WTC11 (cell line): Measurements from ENCODE around the gene ZNF654. TPM values are rescaled to one million over a fixed set of nuclear protein-coding genes. Genes with fewer than 3 reads are reported as not detected.

Experiments used
- ATAC-seq: fragments of 200-7000 bp; cut with Tn5 transposase; 2 replicates; pipeline ENCODE4 v1.10.0; 2021; ENCODE audit warnings: mild to moderate bottlenecking, moderate library complexity
- CTCF ChIA-PET: fragments of 300-600 bp; sonication (Branson Sonifier 250); formaldehyde crosslinking; loops from one replicate; lab custom pipeline; 2021; ENCODE audit warnings: antibody characterized with exemption; lab: Charles Lee
- POLR2A ChIA-PET: fragments of 350-600 bp; sonication (Branson Sonifier 250); formaldehyde crosslinking; loops from one replicate; lab custom pipeline; 2021; ENCODE audit warnings: antibody characterized with exemption; lab: Charles Lee
- DNase-seq: peaks from one replicate; pipeline ENCODE4 v3.0.0; 2021; ENCODE audit warnings: low spot score
- H3K27ac Mint-ChIP-seq: 2 replicates; pipeline ENCODE4 v1.8.0; 2021; ENCODE audit warnings: mixed read lengths
- H3K27me3 Mint-ChIP-seq: 2 replicates; pipeline ENCODE4 v1.8.0; 2021; ENCODE audit warnings: low read depth, mild to moderate bottlenecking, moderate library complexity, mixed read lengths
- H3K36me3 Mint-ChIP-seq: 2 replicates; pipeline ENCODE4 v1.8.0; 2021; ENCODE audit warnings: mixed read lengths
- H3K4me1 Mint-ChIP-seq: 2 replicates; pipeline ENCODE4 v1.8.0; 2022; ENCODE audit warnings: mixed read lengths
- H3K4me3 Mint-ChIP-seq: 2 replicates; pipeline ENCODE4 v1.8.0; 2021; ENCODE audit warnings: mild to moderate bottlenecking, moderate library complexity, mixed read lengths
- H3K9me3 Mint-ChIP-seq: 2 replicates; pipeline ENCODE4 v1.8.0; 2021; ENCODE audit warnings: mixed read lengths
- ETV6 ChIP-seq: sonication (generic); formaldehyde crosslinking; IDR thresholded peaks from 2 replicates; pipeline ENCODE4 v1.8.1; 2022; ENCODE audit warnings: mild to moderate bottlenecking, missing genetic modification reagents
- FOXK1 ChIP-seq: sonication (generic); formaldehyde crosslinking; IDR thresholded peaks from 2 replicates; pipeline ENCODE4 v1.8.0; 2022; ENCODE audit warnings: mild to moderate bottlenecking, moderate library complexity, missing genetic modification reagents
- MXD4 ChIP-seq: fragments of 250-450 bp; sonication (Bioruptor Pico); IDR thresholded peaks from 2 replicates; pipeline ENCODE4 v1.8.0; 2021; ENCODE audit warnings: mild to moderate bottlenecking, moderate library complexity, borderline replicate concordance
- NR3C1 ChIP-seq: sonication (generic); formaldehyde crosslinking; conservative IDR thresholded peaks from 2 replicates; pipeline ENCODE4 v1.8.1; 2023; ENCODE audit warnings: low read depth, mild to moderate bottlenecking, missing genetic modification reagents
- PRRX2 ChIP-seq: fragments of 250-450 bp; sonication (Bioruptor Pico); IDR thresholded peaks from 2 replicates; pipeline ENCODE4 v1.8.0; 2021; ENCODE audit warnings: mild to moderate bottlenecking
- RORB ChIP-seq: fragments of 250-450 bp; sonication (Bioruptor Pico); IDR thresholded peaks from 2 replicates; pipeline ENCODE4 v1.9.0; 2021; ENCODE audit warnings: mild to moderate bottlenecking
- TP53 ChIP-seq: sonication (generic); formaldehyde crosslinking; IDR thresholded peaks from 2 replicates; pipeline ENCODE4 v1.8.1; 2023; ENCODE audit warnings: mild to moderate bottlenecking, missing genetic modification reagents
- ZNF121 ChIP-seq: sonication (generic); formaldehyde crosslinking; IDR thresholded peaks from 2 replicates; pipeline ENCODE4 v1.8.0; 2023; ENCODE audit warnings: missing genetic modification reagents
- ZNF263 ChIP-seq: sonication (generic); formaldehyde crosslinking; IDR thresholded peaks from 2 replicates; pipeline ENCODE4 v1.8.1; 2022; ENCODE audit warnings: low read depth, mild to moderate bottlenecking, moderate library complexity, missing genetic modification reagents
- ZNF396 ChIP-seq: fragments of 250-450 bp; sonication (Bioruptor Pico); IDR thresholded peaks from 2 replicates; pipeline ENCODE4 v1.8.0; 2021; ENCODE audit warnings: mild to moderate bottlenecking, moderate library complexity, borderline replicate concordance
- ZNF416 ChIP-seq: fragments of 250-450 bp; sonication (Bioruptor Pico); IDR thresholded peaks from 2 replicates; pipeline ENCODE4 v1.9.0; 2021; ENCODE audit warnings: mild to moderate bottlenecking, inconsistent platforms
- ZNF671 ChIP-seq: fragments of 250-450 bp; sonication (Bioruptor Pico); IDR thresholded peaks from 2 replicates; pipeline ENCODE4 v1.8.0; 2021; ENCODE audit warnings: mild to moderate bottlenecking
- total RNA-seq: library from RNA; stranded (reverse); gene quantifications from 3 replicates; pipeline ENCODE4 v1.2.3, GENCODE V29; 2021
- TF ChIP-seq, protein P1 (sequence below): fragments of 250-450 bp; sonication (Bioruptor Pico); IDR thresholded peaks from 2 replicates; pipeline ENCODE4 v1.9.0; 2021; ENCODE audit warnings: moderate library complexity, mild to moderate bottlenecking, inconsistent platforms, borderline replicate concordance
- TF ChIP-seq, protein P2 (sequence below): sonication (generic); formaldehyde crosslinking; IDR thresholded peaks from 2 replicates; pipeline ENCODE4 v1.8.0; 2022; ENCODE audit warnings: mild to moderate bottlenecking, missing genetic modification reagents
- TF ChIP-seq, protein P3 (sequence below): fragments of 200-600 bp; IDR thresholded peaks from 2 replicates; pipeline ENCODE4 v1.8.0; 2022; ENCODE audit warnings: antibody characterized with exemption
- TF ChIP-seq, protein P4 (sequence below): sonication (generic); formaldehyde crosslinking; IDR thresholded peaks from 2 replicates; pipeline ENCODE4 v1.8.1; 2023; ENCODE audit warnings: mild to moderate bottlenecking, missing genetic modification reagents, moderate library complexity
- TF ChIP-seq, protein P5 (sequence below): sonication (generic); formaldehyde crosslinking; IDR thresholded peaks from 2 replicates; pipeline ENCODE4 v1.8.1; 2022; ENCODE audit warnings: mild to moderate bottlenecking, missing genetic modification reagents, moderate library complexity, borderline replicate concordance
- TF ChIP-seq, protein P6 (sequence below): fragments of 250-450 bp; sonication (Bioruptor Pico); IDR thresholded peaks from 2 replicates; pipeline ENCODE4 v1.9.0; 2021; ENCODE audit warnings: mild to moderate bottlenecking, borderline replicate concordance
- TF ChIP-seq, protein P7 (sequence below): sonication (generic); formaldehyde crosslinking; IDR thresholded peaks from 2 replicates; pipeline ENCODE4 v1.8.1; 2022; ENCODE audit warnings: mild to moderate bottlenecking, moderate library complexity, missing genetic modification reagents

The ZNF654 gene
- total RNA-seq, 1 experiment from 2014 or later = 7.0 TPM

DNA sequence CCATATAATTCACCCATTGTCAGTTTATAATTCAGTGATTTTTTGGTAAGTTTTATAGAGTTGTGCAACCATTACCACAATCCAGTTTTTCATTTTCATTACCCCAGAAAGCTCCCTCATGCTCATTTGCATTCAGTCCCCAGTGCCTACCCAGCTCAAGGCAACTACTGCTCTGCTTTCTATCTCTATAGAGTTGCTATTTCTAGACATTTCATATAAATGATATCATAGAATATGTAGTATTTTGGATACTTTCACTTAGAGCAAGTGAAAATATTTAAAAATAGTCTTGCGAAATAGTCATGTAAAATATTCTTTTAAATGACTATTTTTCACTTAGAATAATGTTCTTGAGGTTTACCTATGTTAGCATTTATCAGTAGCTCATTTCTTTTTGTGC is 42.1 kb downstream of the ZNF654 start:
- no peaks in the 10 kb centered on the region for H3K4me1 Mint-ChIP-seq
- peaks cover 20% of the 10 kb centered on the region for H3K9me3 Mint-ChIP-seq
- TF ChIP-seq FOXK1 (CRISPR knock-in tag) (no peak), PRRX2 (CRISPR knock-in tag) (no peak), ZNF396 (no peak), MXD4 (CRISPR knock-in tag) (no peak), ETV6 (CRISPR knock-in tag) (no peak), ZNF671 (CRISPR knock-in tag) (no peak), RORB (CRISPR knock-in tag) (no peak), TP53 (CRISPR knock-in tag) (no peak), ZNF263 (CRISPR knock-in tag) (no peak), ZNF416 (no peak), NR3C1 (no peak), ZNF121 (CRISPR knock-in tag) (no peak)
- TF ChIP-seq, protein P1, sequence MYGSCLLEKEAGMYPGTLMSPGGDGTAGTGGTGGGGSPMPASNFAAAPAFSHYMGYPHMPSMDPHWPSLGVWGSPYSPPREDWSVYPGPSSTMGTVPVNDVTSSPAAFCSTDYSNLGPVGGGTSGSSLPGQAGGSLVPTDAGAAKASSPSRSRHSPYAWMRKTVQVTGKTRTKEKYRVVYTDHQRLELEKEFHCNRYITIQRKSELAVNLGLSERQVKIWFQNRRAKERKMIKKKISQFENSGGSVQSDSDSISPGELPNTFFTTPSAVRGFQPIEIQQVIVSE (CRISPR knock-in tag) = no peak
- TF ChIP-seq, protein P2, sequence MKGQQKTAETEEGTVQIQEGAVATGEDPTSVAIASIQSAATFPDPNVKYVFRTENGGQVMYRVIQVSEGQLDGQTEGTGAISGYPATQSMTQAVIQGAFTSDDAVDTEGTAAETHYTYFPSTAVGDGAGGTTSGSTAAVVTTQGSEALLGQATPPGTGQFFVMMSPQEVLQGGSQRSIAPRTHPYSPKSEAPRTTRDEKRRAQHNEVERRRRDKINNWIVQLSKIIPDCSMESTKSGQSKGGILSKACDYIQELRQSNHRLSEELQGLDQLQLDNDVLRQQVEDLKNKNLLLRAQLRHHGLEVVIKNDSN (CRISPR knock-in tag) = no peak
- TF ChIP-seq, protein P3, sequence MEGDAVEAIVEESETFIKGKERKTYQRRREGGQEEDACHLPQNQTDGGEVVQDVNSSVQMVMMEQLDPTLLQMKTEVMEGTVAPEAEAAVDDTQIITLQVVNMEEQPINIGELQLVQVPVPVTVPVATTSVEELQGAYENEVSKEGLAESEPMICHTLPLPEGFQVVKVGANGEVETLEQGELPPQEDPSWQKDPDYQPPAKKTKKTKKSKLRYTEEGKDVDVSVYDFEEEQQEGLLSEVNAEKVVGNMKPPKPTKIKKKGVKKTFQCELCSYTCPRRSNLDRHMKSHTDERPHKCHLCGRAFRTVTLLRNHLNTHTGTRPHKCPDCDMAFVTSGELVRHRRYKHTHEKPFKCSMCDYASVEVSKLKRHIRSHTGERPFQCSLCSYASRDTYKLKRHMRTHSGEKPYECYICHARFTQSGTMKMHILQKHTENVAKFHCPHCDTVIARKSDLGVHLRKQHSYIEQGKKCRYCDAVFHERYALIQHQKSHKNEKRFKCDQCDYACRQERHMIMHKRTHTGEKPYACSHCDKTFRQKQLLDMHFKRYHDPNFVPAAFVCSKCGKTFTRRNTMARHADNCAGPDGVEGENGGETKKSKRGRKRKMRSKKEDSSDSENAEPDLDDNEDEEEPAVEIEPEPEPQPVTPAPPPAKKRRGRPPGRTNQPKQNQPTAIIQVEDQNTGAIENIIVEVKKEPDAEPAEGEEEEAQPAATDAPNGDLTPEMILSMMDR = no peak
- TF ChIP-seq, protein P4, sequence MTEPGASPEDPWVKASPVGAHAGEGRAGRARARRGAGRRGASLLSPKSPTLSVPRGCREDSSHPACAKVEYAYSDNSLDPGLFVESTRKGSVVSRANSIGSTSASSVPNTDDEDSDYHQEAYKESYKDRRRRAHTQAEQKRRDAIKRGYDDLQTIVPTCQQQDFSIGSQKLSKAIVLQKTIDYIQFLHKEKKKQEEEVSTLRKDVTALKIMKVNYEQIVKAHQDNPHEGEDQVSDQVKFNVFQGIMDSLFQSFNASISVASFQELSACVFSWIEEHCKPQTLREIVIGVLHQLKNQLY = no peak
- TF ChIP-seq, protein P5, sequence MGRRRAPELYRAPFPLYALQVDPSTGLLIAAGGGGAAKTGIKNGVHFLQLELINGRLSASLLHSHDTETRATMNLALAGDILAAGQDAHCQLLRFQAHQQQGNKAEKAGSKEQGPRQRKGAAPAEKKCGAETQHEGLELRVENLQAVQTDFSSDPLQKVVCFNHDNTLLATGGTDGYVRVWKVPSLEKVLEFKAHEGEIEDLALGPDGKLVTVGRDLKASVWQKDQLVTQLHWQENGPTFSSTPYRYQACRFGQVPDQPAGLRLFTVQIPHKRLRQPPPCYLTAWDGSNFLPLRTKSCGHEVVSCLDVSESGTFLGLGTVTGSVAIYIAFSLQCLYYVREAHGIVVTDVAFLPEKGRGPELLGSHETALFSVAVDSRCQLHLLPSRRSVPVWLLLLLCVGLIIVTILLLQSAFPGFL (CRISPR knock-in tag) = no peak
- TF ChIP-seq, protein P6, sequence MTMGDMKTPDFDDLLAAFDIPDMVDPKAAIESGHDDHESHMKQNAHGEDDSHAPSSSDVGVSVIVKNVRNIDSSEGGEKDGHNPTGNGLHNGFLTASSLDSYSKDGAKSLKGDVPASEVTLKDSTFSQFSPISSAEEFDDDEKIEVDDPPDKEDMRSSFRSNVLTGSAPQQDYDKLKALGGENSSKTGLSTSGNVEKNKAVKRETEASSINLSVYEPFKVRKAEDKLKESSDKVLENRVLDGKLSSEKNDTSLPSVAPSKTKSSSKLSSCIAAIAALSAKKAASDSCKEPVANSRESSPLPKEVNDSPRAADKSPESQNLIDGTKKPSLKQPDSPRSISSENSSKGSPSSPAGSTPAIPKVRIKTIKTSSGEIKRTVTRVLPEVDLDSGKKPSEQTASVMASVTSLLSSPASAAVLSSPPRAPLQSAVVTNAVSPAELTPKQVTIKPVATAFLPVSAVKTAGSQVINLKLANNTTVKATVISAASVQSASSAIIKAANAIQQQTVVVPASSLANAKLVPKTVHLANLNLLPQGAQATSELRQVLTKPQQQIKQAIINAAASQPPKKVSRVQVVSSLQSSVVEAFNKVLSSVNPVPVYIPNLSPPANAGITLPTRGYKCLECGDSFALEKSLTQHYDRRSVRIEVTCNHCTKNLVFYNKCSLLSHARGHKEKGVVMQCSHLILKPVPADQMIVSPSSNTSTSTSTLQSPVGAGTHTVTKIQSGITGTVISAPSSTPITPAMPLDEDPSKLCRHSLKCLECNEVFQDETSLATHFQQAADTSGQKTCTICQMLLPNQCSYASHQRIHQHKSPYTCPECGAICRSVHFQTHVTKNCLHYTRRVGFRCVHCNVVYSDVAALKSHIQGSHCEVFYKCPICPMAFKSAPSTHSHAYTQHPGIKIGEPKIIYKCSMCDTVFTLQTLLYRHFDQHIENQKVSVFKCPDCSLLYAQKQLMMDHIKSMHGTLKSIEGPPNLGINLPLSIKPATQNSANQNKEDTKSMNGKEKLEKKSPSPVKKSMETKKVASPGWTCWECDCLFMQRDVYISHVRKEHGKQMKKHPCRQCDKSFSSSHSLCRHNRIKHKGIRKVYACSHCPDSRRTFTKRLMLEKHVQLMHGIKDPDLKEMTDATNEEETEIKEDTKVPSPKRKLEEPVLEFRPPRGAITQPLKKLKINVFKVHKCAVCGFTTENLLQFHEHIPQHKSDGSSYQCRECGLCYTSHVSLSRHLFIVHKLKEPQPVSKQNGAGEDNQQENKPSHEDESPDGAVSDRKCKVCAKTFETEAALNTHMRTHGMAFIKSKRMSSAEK (CRISPR knock-in tag) = no peak
- TF ChIP-seq, protein P7, sequence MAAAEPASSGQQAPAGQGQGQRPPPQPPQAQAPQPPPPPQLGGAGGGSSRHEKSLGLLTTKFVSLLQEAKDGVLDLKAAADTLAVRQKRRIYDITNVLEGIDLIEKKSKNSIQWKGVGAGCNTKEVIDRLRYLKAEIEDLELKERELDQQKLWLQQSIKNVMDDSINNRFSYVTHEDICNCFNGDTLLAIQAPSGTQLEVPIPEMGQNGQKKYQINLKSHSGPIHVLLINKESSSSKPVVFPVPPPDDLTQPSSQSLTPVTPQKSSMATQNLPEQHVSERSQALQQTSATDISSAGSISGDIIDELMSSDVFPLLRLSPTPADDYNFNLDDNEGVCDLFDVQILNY (CRISPR knock-in tag) = no peak
- no peak overlapping the region for H3K4me3 Mint-ChIP-seq
- no peak for DNase-seq
- no peaks in the 10 kb centered on the region for H3K27me3 Mint-ChIP-seq
- H3K36me3 Mint-ChIP-seq = peaks cover 27% of the 10 kb centered on the region
- ChIA-PET POLR2A (no interaction called here), CTCF (interaction anchor here (3.9 kb wide), 1 partner anchor 12 kb away, joined by 17 read pairs; no protein-coding TSS in a partner anchor)
- no peak overlapping the region for H3K27ac Mint-ChIP-seq
- ATAC-seq = no peak
